Left ventricle myocardium superior (tissue), 1 donor: ENCODE data around the gene LIN52. TPM values are rescaled to one million over a fixed set of nuclear protein-coding genes. Genes with fewer than 3 reads are reported as not detected.

Experiments
- ATAC-seq: fragments of 200-7000 bp; cut with Tn5 transposase; one replicate; pipeline ENCODE4 v1.9.1; 2020; ENCODE audit warnings: mild to moderate bottlenecking, moderate library complexity
- DNase-seq: peaks from one replicate; pipeline ENCODE4 v3.0.0-alpha.2; 2020
- intact Hi-C: fragments of 100-400 bp; cut with micrococcal nuclease; formaldehyde crosslinking; loops from one replicate; pipeline ENCODE4 v1.11.0; 2022
- total RNA-seq: library from RNA; stranded (reverse); fragmentation: NEBNext Ultra II Directional; extraction: Animal tissue kit (Norgen Biotek cat#: 25700); gene quantifications from one replicate; pipeline ENCODE4 v1.2.1, GENCODE V29; 2021
- donor health status: DM: no; HTN: yes; CAD: no; lungs with severe emphysema.

The LIN52 gene
- total RNA-seq, 1 donor from 2014 or later = 6.9 TPM

- intact Hi-C loops = no loop called here
- ATAC-seq = no peak
- no peak for DNase-seq
These were observed 76.9 kb downstream of the LIN52 start for GRCh38 chr14:74161526-74162158.

- intact Hi-C loops = no loop called here
- no peak for ATAC-seq
- DNase-seq = no peak
These were observed 85.2 kb downstream of the LIN52 start for GRCh38 chr14:74169906-74170305.

GRCh38 chr14:74176400-74176793, 91.6 kb downstream of the LIN52 start:
- ATAC-seq (no peak), DNase-seq (no peak)
- intact Hi-C loops = no loop called here

GRCh38 chr14:74179856-74180255, 95.1 kb downstream of the LIN52 start:
- DNase-seq = no peak
- no peak for ATAC-seq
- intact Hi-C loops = no loop called here

- DNase-seq (no peak), ATAC-seq (no peak)
- intact Hi-C loops = no loop called here
These were observed 106.3 kb downstream of the LIN52 start for GRCh38 chr14:74190927-74191575.

- intact Hi-C loops = no loop called here
- DNase-seq = no peak
- no peak for ATAC-seq
These were observed 109.9 kb downstream of the LIN52 start for GRCh38 chr14:74194506-74195274.

- intact Hi-C loops = no loop called here
- no peak for ATAC-seq
- DNase-seq = no peak
These were observed 110.9 kb downstream of the LIN52 start for GRCh38 chr14:74195623-74196022.

GRCh38 chr14:74198441-74199234, 113.9 kb downstream of the LIN52 start:
- intact Hi-C loops = no loop called here

GRCh38 chr14:74202113-74202512, 117.4 kb downstream of the LIN52 start:
- ATAC-seq = no peak
- intact Hi-C loops = no loop called here

More at GRCh38 chr14:74198441-74199234, 113.9 kb downstream of the LIN52 start:
- no peak for DNase-seq
- no peak for ATAC-seq

GRCh38 chr14:74203639-74204038, 118.9 kb downstream of the LIN52 start:
- intact Hi-C loops = no loop called here
- DNase-seq (no peak), ATAC-seq (no peak)

More at GRCh38 chr14:74202113-74202512, 117.4 kb downstream of the LIN52 start:
- DNase-seq = no peak

GRCh38 chr14:74204491-74204890, 119.7 kb downstream of the LIN52 start:
- no peak for DNase-seq
- ATAC-seq = no peak
- intact Hi-C loops = no loop called here

GRCh38 chr14:74205882-74206281, 121.1 kb downstream of the LIN52 start:
- intact Hi-C loops = no loop called here
- no peak for DNase-seq
- no peak for ATAC-seq

- intact Hi-C loops = no loop called here
- DNase-seq (no peak), ATAC-seq (no peak)
These were observed 123.2 kb downstream of the LIN52 start for GRCh38 chr14:74207943-74208342.

GRCh38 chr14:74208642-74209041, 123.9 kb downstream of the LIN52 start:
- ATAC-seq = no peak
- no peak for DNase-seq
- intact Hi-C loops = no loop called here

GRCh38 chr14:74211945-74212580, 127.3 kb downstream of the LIN52 start:
- ATAC-seq = no peak
- intact Hi-C loops = no loop called here

GRCh38 chr14:74213907-74214803, 129.4 kb downstream of the LIN52 start:
- DNase-seq (no peak), ATAC-seq (no peak)
- intact Hi-C loops = no loop called here

More at GRCh38 chr14:74211945-74212580, 127.3 kb downstream of the LIN52 start:
- no peak for DNase-seq

- ATAC-seq = no peak
- no peak for DNase-seq
- intact Hi-C loops = no loop called here
These were observed 131.9 kb downstream of the LIN52 start for GRCh38 chr14:74216671-74217070.
